GM18505 (cell line): ENCODE results near the gene CCDC57.
A peak's percentile ranks its signal among the peaks of the same experiment; 100 is the strongest.

Source experiments
- ATAC-seq: cut with Tn5 transposase; IDR thresholded peaks from one replicate; pipeline ENCODE4 v1.9.1; 2021; ENCODE audit not compliant: unreplicated experiment
- POLR2A ChIP-seq: IDR thresholded peaks from 4 replicates; pipeline ENCODE4 v1.6.1; 2011; ENCODE audit warnings: borderline replicate concordance; ENCODE audit not compliant: insufficient read depth, insufficient read length; ENCODE audit errors: extremely low read depth

Gene CCDC57

DNA sequence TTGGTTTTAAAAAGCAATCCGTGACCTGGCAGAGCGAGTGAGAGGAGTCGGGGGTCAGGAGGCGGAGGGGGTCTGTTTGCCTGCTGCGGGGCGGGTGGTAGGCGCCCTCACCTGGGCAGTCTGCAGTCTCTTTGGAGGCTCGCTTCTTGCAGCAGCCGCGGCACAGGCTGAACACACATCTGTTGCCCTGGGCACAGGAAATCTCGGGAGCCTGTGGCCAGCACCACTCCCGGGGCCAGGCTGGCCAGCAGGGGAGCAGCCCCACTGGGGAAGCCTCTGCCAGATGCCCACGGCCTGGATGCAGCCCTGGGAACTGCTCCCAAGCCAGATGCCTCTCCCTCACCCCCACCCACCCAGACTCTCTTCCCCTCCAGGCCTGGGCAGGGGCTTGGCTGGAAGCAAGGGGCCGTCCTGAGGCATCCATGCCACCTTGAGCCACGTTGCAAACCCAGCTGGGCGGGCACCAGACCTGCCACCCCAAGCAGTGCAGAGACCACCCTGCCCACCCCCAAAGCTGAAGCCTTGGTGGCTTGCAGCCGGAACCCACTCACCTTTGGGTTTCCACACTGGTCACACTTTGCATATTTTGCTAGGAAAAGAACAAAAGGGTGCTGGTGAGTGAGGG lies 154.3 kb downstream of the CCDC57 start:
- ATAC-seq: no peak
- no peak for TF ChIP-seq POLR2A

DNA sequence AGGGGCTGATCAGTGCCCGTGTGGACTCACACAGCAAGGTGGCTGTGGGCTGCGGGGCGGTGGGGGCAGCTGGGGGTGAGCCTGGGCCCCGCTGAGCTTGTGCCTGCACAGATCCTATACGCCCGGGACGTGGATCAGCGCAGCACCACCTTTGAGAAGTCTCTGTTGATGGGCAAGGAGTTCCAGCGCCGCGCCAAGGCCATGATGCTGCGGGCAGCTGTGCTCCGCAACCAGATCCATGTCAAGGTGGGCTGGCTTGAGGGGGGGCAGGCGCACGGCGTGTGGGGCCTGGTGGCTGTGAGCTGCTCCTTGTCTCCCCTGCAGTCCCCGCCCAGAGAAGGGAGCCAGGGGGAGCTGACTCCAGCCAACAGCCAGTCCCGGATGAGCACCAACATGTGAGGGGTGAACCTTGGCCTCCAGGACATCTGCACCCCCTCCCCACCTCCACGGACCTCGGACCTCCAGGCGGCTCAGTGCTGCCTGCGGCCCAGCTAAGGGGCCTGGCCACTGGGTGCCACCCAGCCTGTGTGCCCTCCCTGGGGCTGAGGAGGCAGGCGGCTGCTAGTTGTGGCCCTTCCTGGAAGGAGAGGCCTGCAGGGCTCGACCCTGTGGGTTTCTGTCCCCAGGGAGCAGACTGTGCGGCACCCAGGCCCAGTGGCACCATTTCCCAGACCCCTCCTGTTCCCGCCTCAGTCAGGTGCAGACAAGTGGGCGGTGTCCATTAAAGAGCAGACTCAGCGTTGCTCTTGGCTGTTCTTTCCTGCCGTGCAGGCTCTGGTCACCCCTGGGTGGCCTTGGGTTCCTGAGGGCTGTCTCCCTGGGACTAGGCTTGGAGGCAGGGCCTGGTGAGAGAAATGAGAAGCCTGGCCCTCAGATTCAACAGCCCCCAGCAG lies 155.7 kb downstream of the CCDC57 start:
- no peak for TF ChIP-seq POLR2A

DNA sequence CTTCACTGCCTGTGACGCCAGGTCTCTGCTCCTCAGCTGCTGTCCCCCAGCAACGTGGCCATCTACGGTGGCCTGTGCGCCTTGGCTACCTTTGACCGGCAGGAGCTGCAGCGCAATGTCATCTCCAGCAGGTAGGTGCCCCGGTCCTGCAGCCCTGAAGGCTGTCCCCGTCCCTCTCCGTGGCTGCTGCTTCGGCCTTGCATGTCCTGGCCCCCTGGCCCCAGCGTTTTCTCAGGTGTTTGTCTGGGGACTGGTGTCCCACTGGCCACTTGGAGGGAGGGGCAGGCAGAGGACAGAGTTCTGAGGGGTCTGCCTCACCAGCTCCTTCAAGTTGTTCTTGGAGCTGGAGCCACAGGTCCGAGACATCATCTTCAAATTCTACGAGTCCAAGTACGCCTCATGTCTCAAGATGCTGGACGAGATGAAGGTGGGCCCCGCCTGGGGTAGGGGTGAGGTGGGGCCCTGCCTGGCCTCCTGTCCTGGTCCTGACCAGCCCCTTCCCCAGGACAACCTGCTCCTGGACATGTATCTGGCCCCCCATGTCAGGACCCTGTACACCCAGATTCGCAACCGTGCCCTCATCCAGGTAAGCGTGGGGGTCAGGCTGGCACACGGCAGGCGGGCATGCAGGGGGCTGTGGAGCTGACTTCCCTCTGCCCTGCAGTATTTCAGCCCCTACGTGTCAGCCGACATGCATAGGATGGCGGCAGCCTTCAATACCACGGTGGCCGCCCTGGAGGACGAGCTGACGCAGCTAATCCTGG lies 156.5 kb downstream of the CCDC57 start:
- no peak for ATAC-seq
- TF ChIP-seq POLR2A: no peak

More for the DNA sequence above, 155.7 kb downstream of the CCDC57 start:
- ATAC-seq: no peak

DNA sequence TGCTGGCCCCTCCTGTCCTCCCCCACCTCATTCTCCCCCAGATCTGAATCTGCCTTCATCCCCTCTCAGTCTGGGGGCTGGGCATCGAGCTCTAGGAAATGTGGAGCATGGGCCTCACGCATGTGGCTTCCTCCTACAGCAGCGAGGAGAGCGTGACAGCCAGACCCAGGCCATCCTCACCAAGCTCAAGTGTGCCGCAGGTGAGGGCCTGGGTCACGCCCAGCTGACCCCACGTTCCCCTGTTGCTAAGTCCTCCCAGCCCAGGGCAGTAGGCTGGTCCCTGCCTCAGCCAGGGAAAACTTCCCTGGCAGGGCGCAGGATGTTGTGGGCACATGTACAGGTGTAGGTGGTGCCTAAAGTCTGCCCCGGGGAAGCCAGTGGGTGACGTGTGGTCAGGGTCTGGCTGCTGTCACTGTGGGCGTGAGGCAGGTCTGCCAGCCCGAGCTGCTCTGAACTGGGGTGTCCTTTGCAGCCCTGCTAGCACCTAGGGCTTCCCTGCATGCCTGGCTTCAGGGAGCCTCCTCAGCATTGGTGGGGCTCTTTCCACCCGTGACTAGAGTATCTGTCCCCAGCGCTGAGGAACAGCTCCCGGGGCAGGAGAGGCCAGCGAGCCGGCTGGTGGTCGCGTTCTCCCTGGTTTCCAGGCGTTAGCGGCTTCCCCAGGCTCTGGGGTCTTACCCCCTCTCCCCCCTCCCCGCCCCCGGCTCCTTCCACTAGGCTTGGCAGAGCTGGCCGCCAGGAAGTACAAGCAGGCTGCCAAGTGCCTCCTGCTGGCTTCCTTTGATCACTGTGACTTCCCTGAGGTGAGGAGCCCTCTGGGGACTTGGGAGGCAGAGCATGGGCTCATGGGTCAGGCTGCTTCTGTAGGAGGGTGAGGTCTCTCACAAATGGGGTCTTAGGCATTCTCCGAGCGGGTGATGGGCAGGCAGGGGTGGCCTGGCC lies 157.3 kb downstream of the CCDC57 start:
- peak; percentile 6 for TF ChIP-seq POLR2A
- ATAC-seq: no peak

DNA sequence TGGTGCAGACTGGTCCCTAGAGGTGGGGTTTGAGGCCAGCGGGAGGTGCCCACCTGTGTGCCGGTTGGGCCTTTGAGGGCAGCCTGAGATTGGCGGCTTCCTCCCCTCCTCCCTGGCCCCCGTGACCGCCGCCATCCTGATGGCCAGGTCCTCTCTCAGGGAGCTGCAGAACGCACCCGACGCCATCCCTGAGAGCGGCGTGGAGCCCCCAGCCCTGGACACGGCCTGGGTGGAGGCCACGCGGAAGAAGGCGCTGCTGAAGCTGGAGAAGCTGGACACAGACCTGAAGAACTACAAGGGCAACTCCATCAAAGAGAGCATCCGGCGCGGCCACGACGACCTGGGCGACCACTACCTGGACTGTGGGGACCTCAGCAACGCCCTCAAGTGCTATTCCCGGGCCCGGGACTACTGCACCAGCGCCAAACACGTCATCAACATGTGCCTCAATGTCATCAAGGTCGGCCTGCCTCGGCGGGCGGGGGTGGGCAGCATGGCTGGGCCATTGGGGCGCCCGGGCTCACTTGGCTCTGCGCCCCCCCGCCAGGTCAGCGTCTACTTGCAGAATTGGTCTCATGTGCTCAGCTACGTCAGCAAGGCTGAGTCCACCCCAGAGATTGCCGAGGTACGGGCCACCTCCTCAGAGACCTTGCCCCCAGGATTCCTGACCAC lies 158.2 kb downstream of the CCDC57 start:
- ATAC-seq: no peak
- TF ChIP-seq POLR2A: no peak

DNA sequence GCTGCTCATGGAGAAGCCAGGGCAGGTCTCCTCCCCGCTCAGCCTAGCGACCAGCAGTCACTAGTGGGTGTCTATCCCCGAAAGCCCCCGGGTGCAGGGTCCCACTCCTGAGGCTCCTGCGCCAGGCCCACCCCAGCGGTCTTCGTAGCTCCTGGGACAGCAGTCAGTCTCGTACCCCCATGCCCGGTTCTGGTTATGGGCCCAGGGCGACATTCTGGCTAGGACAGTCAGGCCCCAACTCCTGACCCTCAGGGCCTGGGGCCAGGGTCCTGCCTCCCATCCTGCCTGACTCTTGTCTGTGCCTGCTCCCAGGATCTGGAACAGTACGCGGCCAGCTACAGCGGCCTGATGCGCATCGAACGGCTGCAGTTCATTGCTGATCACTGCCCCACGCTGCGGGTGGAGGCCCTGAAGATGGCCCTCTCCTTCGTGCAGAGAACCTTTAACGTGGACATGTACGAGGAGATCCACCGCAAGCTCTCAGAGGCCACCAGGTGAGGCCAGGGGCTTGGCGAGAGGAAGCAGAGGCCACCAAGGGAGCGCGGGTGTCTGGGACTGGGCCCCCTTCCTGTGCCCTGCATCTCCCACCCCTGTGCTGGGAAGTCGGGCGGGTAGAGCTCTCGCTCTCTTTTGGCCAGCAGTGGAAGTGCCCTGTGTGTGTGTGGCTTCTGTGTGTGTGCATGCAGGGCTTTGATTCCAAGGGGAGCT lies 158.9 kb downstream of the CCDC57 start:
- no peak for TF ChIP-seq POLR2A
- ATAC-seq: no peak

DNA sequence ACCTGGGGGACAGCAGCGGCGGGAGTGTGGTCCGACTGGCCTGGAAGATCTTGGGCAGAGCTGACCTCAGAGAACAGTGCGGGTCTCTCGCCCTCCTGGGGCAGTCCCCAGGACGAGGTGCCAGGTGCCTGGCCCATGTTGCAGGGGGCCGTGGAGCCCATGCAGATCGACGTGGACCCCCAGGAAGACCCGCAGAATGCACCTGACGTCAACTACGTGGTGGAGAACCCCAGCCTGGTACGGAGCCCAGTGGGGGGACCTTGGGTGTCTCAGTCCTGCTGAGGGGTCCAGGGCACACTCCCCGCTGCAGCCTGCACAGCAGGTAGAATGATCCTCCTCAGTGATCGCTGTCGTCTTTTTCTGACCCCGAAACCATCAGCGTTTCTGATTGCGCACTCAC lies 159.5 kb downstream of the CCDC57 start:
- no peak for ATAC-seq

DNA sequence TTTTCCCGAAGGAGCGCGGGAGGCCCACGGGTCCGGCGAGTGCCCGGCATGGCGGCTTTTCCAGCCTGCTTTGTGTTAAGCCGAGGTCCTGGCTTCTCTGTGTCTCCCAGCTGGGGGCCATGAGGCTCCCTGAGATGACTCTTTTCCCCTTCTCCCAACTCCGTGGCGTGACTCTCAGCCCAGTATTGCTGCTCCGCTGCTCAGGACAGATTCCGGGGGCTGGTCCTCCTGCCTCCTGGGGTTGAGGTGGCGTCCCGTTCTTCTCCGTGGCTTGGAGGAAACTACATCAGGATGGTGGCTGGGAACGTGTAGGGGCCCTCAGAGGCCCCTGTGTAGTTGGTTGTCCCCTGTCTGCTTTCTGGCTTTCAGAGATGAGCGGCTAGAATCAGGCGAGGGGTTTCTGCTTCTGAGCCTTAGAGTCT lies 160.0 kb downstream of the CCDC57 start:
- no peak for TF ChIP-seq POLR2A
- no peak for ATAC-seq

More for the DNA sequence above, 159.5 kb downstream of the CCDC57 start:
- no peak for TF ChIP-seq POLR2A

DNA sequence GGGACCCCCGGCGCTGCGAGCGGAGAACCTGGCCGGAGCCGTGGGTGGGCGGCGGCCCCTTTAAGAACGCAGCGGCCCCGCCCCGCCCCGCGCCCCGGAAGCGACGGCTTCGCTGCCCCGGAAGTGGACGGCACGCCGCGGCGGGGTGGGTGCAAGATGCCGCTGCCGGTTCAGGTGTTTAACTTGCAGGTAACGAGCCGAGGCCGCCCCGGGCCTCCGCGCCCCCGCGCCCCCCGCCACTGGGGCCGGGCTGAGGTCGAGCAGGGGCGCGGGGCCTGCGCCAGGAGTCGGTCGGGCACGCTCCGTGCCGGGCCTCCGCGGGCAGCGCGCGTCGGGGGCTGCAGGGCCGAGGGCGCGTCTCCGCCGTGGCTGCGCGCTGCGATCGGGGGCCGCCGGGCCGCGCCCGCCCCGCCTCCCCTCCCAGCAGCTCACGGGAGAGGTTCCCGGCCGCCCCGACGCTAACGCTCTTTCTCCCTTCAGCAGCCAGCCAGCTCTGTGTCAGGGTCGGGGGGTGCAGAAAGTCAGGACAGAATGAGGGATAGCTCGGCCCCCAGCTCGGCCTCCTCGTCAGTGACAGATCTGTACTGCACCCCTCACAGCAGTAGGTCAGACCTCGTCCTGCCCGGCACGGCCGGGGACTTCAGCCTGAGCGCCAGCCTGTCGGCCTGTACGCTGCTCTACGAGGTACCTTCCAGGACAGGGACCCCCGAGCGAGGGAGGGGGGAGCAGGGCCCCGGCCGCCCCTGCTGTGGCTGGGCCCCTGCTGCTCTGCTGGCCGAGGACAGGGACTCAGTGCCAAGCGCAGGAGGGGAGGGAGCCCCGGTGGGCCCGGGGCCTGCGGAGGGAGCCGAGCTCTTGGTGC lies 160.6 kb downstream of the CCDC57 start, which contains the start of the genes GPS1 and RFNG:
Gene GPS1 (plus strand): TSS at position 123 of the 862 bp plus-strand sequence. CDS start 34 bp downstream, at position 157.
Gene RFNG (minus strand): TSS at position 36 of the 862 bp plus-strand sequence. CDS start 45 bp downstream, outside the sequence.
- TF ChIP-seq POLR2A: peak; percentile 66
- ATAC-seq: no peak
